ENCODE results near the gene NKIRAS2. TPM values are rescaled to one million over a fixed set of nuclear protein-coding genes. Genes with fewer than 3 reads are reported as not detected.

NKIRAS2 gene
- total RNA-seq = 23.5 and 26.4 TPM in 2 replicates

DNA sequence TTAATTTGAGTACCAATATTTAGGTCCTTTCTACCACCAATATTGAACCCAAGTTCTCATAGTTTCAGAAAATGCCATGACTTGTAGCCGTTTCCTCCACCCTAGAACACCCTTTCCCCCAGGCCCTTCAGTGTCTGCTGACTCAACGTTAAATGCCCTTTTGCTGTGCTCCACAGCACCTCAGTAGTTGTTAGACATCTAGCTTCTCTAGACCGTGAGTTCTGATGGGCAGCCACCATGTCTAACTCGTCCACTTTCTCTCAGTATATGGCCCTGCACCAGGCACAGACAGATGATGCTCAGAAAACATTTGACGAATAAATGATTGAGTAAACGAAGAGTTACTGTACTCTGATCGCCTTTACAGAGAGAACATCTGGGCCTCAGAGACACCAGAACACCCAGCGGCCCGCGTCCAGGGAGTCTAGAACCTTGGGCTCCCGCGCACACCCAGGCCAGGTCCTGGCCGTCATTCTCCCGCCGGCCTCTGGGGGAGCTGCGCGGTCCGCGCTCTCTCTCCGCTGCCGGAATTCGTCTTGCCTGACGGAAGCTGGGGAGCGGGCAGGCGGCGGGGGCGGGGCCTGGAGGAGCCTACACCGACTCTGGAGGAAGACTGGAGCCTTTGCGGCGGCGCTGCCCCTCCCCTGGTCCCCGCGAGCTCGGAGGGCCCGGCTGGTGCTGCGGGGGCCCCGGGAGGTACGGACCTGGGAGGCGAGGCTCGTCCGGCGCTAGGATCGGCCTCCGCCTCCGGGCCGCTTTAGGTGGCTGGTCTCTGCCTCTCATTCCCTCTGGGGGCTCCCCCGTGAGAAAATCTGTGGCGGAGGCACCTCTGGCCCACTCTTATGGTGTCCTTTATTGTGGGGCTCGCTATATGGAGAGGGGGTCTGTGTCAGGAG is at the start of gene NKIRAS2:
TSS of gene NKIRAS2 (plus strand) at position 582 of the 896 bp plus-strand sequence. CDS start 1,488 bp downstream, outside the sequence.

DNA sequence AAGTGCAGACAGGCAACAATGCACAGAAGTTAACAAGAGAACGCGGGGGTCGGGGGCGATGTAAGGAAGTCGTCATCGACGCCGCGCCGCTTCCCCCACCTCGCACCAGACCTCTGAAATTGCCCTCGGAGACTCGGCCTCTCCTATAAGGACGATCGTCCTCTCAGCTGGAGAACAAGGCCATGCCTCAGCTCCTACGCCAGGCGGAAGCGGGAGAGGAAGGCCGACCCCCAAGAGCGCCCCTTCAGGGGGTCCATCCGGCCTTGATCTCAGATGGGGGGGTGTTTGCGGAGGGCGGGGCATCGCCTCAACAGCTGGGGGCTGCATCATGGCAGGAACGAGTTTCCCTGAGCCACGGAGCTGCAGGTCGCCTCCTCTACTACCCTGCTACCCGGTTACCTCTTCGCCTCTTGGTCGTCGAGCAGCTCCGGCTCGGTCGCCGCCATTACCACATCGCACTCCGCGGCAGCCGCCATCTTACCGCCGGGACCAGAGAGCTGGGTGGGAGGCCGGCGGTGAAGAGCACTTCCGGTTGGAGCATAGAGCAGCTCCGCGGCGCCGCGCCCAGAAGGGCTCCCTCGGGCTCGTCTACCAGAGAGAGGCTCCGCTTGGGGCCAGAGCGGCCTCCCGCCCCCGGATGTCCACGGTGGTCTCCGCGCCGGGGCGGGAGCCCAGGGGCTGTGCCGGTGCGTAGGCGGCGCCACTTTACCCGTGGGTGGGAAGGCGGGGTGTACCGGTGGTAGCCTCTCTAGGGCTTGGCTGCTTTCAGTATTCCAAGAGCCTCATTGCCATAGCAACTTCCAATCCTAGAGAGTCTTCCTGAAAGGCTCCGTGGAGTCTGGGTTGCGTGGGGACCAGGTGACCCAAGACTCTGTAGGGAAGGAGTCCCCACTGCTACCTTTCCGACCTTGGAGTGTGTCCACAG is 2.7 kb upstream of the NKIRAS2 start, which contains the start of gene DNAJC7:
TSS of gene DNAJC7 (minus strand) at position 499 of the 925 bp plus-strand sequence. CDS start at position 476, 23 bp downstream.

DNA sequence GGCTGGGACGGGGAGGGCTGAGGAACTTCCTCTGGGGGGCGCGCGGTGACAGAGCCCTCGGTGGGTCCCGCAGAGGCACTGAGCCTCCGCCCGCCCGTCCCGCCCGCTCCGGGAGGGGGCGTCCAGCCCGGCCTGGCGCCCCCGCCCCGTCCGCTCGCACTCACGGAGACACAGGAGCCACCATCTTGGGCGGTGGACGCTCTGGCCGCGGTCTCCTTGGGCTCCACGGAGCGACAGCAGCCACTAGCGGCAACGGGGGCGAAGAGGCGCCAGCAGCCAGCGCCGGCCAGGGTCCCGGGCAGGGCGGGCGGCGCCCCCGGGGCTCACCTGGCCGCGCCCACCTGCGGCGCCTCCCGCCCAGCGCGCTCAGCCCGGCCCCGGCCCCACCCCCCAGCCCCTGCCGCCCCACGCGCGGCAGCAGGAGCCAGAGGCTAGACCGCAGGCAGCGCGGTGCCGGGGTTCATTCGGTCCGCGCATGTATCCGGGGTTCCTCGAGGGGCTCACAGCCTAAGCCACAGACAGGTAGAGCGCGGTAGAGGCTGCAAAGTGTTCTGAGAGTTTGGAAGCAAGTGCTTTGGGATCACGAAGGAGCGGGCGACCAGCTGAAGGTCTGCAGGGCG is 30.6 kb downstream of the NKIRAS2 start, which contains the start of gene C17orf113:
TSS of gene C17orf113 (minus strand) at position 209 of the 620 bp plus-strand sequence. CDS start 7,225 bp downstream, outside the sequence.

Other genes with a start within 250 kb of the NKIRAS2 start
- gene JUP, start 233.4 kb upstream of the NKIRAS2 start, total RNA-seq = 5.1 and 9.0 TPM in 2 replicates
- gene P3H4, start 208.1 kb upstream of the NKIRAS2 start, total RNA-seq = 41.6 and 49.8 TPM in 2 replicates
- 340 and 384 TPM in 2 replicates for gene FKBP10, start 207.1 kb upstream of the NKIRAS2 start, total RNA-seq
- 77.0 and 90.6 TPM in 2 replicates for gene NT5C3B, start 183.9 kb upstream of the NKIRAS2 start, total RNA-seq
- 0.13 and 0.43 TPM in 2 replicates for gene KLHL10, start 182.3 kb upstream of the NKIRAS2 start, total RNA-seq
- 28.7 and 34.7 TPM in 2 replicates for gene KLHL11, start 154.7 kb upstream of the NKIRAS2 start, total RNA-seq
- gene ACLY, start 101.1 kb upstream of the NKIRAS2 start, total RNA-seq = 109 and 118 TPM in 2 replicates
- gene ODAD4, start 89.5 kb upstream of the NKIRAS2 start, total RNA-seq = 1.3 and 3.9 TPM in 2 replicates
- 67.1 and 73.0 TPM in 2 replicates for gene CNP, start 53.3 kb upstream of the NKIRAS2 start, total RNA-seq
- gene DNAJC7, start 2.7 kb upstream of the NKIRAS2 start, total RNA-seq = 80.9 and 81.3 TPM in 2 replicates
- gene C17orf113, start 30.5 kb downstream of the NKIRAS2 start, total RNA-seq = 0.11 and 0.26 TPM in 2 replicates
- gene ZNF385C, start 78.4 kb downstream of the NKIRAS2 start, total RNA-seq = not detected in 2 replicates
- 15.0 and 15.2 TPM in 2 replicates for gene DHX58, start 92.6 kb downstream of the NKIRAS2 start, total RNA-seq
- gene KAT2A, start 101.3 kb downstream of the NKIRAS2 start, total RNA-seq = 6.5 and 9.6 TPM in 2 replicates
- not detected in 2 replicates for gene HSPB9, start 102.7 kb downstream of the NKIRAS2 start, total RNA-seq
- 78.4 and 80.0 TPM in 2 replicates for gene RAB5C, start 134.9 kb downstream of the NKIRAS2 start, total RNA-seq
- under 0.01 TPM in 1 of 2 replicates, not detected in the other for gene KCNH4, start 161.1 kb downstream of the NKIRAS2 start, total RNA-seq
- not detected in 2 replicates for gene HCRT, start 165.4 kb downstream of the NKIRAS2 start, total RNA-seq
- gene GHDC, start 174.4 kb downstream of the NKIRAS2 start, total RNA-seq = 22.8 and 24.3 TPM in 2 replicates